DMS 273 treated with DMSO at 0.1 percent for 48 hours (cell line): ENCODE data around the gene RBM15B.
"Not testable (repeated sequence)": the region's sequence is repeated elsewhere in the genome, so short reads cannot be mapped to it uniquely, and the experiment has no call there.

Source experiments
- DNase-seq: peaks from one replicate; lab custom pipeline; 2025; lab: John Stamatoyannopoulos, UW

The RBM15B gene

GRCh38 chr3:51378065-51378464 is 13.0 kb upstream of the RBM15B start:
- DNase-seq = no peak

GRCh38 chr3:51378726-51379125 is 12.4 kb upstream of the RBM15B start:
- DNase-seq = no peak

- peak; percentile 63 for DNase-seq
These were observed 11.8 kb upstream of the RBM15B start for GRCh38 chr3:51379301-51379700.

DNA sequence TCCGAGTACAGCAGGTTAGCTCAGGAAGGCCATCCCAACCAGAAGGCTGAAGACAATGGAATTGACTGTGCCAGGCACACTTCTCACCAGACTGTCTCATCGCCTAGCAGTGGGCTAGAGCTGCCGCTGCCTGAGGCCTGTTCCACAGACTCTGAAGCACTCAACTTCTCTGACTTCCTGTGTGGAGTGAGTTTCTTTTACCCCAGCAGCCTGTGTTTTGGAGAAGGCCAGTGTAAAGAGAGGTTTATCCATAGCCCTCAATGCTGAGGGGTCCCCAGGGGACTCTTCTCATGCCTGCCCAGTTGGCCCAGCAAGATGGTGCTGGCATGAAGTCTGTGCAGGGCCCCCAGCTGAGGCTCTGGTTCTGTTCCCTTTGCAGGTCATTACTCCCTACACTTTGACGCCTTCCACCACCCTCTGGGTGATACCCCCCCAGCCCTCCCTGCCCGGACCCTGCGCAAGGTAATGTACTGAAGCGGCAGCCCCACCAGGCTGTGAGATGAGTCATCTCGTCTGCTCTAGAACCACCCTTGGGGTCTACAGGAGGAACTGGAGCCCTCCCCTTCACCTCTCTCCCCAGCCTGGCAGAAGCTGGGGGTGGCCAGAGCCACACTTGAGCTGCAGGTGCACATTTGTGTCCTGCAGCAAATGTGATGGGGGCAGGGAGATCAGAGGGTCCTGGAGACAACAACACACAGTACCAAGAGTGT is 11.2 kb upstream of the RBM15B start:
- no peak for DNase-seq

DNA sequence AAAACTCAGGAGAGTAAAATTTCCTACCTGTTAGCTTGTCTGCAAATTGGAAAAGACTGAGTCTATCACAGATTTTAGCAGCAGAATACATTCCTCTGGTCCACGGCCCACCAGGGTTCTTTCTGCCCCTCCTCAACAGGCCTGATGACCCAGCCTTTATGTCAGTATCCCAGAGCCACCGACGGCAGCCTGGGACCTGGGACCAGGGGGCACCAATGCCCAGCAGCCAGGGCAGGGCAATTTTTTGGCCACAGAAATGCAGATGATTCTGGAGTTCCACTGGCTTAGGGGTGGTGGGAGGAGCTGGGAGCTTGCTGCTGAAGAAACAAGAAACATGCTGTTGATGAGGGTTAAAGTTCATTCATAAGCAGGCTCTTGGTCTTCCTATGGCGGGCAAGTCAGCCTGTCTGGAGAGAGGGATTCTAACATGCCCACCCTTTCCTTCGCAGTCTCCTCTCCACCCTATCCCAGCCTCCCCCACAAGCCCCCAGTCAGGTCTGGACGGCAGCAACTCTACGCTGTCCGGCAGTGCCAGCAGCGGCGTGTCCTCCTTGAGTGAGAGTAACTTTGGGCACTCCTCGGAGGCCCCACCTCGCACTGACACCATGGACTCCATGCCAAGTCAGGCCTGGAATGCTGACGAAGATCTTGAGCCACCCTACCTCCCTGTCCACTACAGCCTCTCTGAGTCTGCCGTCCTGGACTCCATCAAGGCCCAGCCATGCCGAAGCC is 10.3 kb upstream of the RBM15B start:
- DNase-seq = no peak

DNA sequence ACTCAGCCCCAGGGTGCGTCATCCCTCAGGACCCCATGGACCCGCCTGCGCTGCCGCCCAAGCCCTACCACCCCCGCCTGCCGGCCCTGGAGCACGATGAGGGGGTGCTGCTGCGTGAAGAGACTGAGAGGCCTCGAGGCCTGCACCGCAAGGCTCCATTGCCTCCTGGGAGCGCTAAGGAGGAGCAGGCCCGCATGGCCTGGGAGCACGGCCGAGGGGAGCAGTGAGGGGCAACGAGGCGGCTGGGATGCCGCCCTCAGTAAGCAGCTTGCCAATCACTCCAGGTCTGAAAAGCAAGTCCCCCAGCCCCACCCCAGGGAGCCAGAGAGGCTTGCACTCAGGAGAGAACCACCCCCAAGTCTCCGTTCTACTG is 9.8 kb upstream of the RBM15B start:
- no peak for DNase-seq

DNA sequence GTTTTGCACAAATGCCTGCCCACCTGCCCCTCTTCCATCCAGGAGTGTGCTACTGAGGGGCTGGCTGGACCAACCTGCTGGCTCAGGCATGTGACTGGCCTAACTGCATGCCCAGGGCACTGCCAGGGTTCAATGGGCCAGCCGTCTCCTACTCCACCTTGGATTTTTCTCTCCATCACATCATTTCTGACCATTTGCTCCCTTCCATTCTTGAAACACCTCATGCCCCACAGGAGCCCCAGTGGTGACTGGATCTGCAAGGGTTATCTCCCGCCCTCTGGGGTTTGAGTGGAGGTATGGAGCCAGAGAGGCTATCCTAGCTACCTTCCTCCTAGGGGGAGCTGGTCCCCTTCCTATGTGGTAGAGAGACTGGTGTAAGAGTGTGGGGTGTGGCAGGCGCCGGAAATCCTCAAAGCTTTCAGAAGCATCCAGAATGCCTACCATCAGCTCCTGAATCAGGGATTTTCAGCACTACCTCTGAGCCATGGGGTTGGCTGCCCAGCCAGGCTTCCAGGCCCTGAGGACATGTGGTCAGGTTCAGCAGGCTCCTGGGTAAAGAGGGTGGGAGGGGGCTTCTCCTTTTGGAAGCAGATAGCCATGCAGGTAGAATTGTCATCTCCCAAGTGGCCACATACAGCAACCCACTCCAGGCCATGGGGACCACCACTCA is 8.9 kb upstream of the RBM15B start:
- no peak for DNase-seq

GRCh38 chr3:51382947-51383578 is 8.0 kb upstream of the RBM15B start:
- no peak for DNase-seq

GRCh38 chr3:51384055-51384725 is 6.9 kb upstream of the RBM15B start:
- no peak for DNase-seq

GRCh38 chr3:51384726-51385473 is 6.2 kb upstream of the RBM15B start, which contains the start of gene MANF:
TSS of gene MANF (plus strand) at chr3:51385291. CDS start at chr3:51385343, 52 bp downstream.
- peak; percentile 88 for DNase-seq

DNA sequence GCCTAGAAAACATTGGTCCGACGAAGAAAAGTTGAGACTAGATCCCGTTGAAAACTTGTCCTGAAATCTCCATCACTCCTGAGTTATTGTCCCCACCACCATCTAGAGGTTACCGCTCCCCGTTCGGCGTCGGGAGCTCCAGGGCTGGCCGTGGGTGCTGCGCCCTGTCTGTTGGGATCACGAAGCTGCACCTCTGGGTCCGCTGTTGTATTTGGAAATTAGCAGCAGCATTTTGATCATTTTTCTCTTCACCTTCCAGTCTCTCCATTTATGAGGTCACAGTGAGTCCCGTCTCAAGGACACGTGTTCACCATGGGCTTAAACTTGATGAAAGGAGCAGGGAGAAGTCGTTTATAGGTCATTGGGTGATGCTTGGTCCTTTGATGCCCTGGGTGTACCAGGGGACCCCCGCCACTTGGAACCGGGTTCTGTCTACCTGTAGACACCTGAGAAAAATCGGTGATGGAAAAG is 5.4 kb upstream of the RBM15B start:
- no peak for DNase-seq

- no peak for DNase-seq
These were observed 4.8 kb upstream of the RBM15B start for GRCh38 chr3:51386159-51386851.

DNA sequence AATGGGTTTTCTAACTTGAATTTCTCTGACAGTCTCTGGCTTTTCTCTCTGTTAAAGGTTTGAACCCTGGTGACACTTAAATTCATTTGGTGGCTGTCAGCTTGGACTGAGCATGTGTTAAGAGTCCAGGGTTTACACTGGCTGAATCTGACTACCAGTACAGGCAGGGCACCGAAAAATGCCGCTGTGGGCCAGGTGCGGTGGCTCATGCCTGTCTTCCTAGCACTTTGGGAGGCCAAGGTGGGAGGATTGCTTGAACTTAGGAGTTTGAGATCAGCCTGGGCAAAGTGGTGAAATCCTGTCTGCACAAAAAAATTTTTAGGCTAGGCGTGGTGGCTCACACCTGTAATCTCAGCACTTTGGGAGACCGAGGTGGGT is 4.2 kb upstream of the RBM15B start:
- no peak for DNase-seq

- DNase-seq = not testable (repeated sequence)
These were observed 3.8 kb upstream of the RBM15B start for GRCh38 chr3:51387281-51387680.

DNA sequence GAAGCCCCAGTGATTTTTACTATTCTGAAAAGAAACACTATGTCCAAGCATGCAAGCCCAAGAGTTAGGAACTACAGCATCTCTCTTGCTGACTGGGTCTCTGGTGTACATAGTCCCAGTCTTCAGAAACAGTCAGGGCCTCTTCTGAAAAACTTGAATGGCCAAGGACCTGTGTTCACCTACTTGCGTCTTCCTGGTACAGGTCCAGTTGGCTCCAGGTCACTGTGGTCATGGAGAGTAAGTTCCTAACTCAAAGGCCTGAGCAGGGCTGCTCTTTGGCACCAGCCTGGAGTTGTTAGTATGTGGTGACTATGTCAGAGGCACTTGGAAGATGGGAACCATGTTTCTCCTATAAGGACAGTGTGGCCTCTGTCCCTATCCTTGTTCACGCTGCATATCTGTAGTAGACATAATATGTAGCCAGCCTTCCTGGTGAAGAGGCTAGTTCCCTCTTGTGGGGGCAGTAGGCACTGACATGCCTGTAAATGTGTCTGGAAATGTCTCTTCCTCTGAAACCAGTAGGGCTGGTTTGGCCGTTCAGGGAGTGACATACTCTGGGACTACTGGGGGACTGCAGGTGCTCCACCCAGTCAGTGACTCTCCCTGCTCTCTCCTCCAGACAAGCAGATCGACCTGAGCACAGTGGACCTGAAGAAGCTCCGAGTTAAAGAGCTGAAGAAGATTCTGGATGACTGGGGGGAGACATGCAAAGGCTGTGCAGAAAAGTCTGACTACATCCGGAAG is 2.6 kb upstream of the RBM15B start:
- DNase-seq = no peak

DNA sequence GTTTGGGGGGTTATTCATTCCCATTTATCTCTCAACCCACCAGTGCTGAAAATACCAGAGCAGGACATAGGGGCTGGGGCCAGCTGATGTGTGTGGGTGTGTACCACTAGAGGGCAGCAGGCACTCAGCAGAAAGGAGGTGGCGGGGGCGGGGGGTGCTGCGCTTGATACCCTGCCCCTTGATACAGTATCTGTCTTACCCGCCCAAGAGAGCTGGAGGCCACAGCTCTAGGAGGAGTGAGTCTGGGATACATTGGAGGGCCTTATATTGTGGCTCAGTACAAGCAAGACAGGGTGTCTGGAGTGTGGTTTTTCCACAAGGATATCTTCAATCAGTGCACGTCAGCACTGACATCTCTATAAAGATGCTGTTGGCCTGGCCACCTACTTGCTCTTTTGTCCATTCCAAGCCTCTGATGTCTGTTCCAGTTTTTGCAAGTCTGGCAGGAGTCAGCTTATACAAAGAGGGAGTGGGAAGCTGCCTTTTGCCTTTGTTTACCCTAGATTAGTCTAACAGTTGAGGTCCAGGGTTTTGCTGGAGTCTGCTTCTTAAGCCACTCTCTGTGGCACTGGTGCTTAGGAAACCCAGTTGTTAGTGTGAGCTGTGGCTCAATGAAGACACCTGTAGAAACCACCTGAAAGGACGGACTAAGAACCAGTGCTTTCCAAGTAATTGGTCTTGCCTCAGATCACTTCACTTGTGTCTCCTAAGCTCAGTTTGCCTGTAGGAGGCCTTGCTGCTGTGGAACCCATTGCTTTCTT is 1.5 kb upstream of the RBM15B start:
- DNase-seq = no peak

GRCh38 chr3:51390246-51391074 is 625 bp upstream of the RBM15B start:
- no peak for DNase-seq
